ENCODE measurements around the gene CEP41. TPM values are rescaled to one million over a fixed set of nuclear protein-coding genes. Genes with fewer than 3 reads are reported as not detected.

Gene CEP41
- polyA plus RNA-seq, 2 of the 4 experiments (the other 2 are of a cell fraction) = 13.0 to 23.1 TPM

GRCh38 chr7:130352194-130353074, 88.4 kb downstream of the CEP41 start:
- Histone ChIP-seq H3K27ac (peak overlapping the region in 1 of 2 experiments; percentile 50; a peak in 3 of 6 replicates), H3K4me1 (peaks cover 28% of the 10 kb centered on the region), H3K4me2 (peak overlapping the region; percentile 68), H3K4me3 (no peak overlapping the region), H3K9me3 (no peaks in the 10 kb centered on the region)
- ATAC-seq (no peak), FAIRE-seq (no peak), DNase-seq (ENCODE audit: low read depth in 1 of 2, low spot score in 1 of 2) (no peak)
- CTCF ChIA-PET = no interaction called here
- TF ChIP-seq JUNB (IDR thresholded peaks at IDR 0.05) = no peak
- TF ChIP-seq NFE2L2 (conservative IDR thresholded peaks at IDR 0.05; ENCODE audit: low read length) = no peak
- no peak for TF ChIP-seq HMGXB4 (CRISPR knock-in tag; IDR thresholded peaks at IDR 0.05; ENCODE audit: borderline replicate concordance)
- no peak for TF ChIP-seq HOXB13 (CRISPR knock-in tag; IDR thresholded peaks at IDR 0.05; ENCODE audit: low read depth)
- TF ChIP-seq RAD21 (conservative IDR thresholded peaks at IDR 0.05 in 1 of 2, IDR thresholded peaks at IDR 0.05 in 1 of 2) = no peak
- TF ChIP-seq CBX8 (IDR thresholded peaks at IDR 0.05) = no peak
- no peak for TF ChIP-seq RARB (CRISPR knock-in tag; IDR thresholded peaks at IDR 0.05)
- no peak for TF ChIP-seq JUN (IDR thresholded peaks at IDR 0.05)
- TF ChIP-seq ESRRA (IDR thresholded peaks at IDR 0.05; ENCODE audit: borderline replicate concordance, low read length) = no peak
- TF ChIP-seq FOSL2 (IDR thresholded peaks at IDR 0.05) = 0 out of 2 replicates have a peak, but pooled peaks have one; percentile 33
- peak; percentile 64 for TF ChIP-seq FOSL2 (CRISPR knock-in tag; IDR thresholded peaks at IDR 0.05)
- peak; percentile 71 to 77; a peak in 3 of 4 replicates for TF ChIP-seq CEBPB (IDR thresholded peaks at IDR 0.05)
- TF ChIP-seq E2F6 (IDR thresholded peaks at IDR 0.05; ENCODE audit: borderline replicate concordance, low read depth) = no peak
- no peak for TF ChIP-seq HOXA7 (CRISPR knock-in tag; IDR thresholded peaks at IDR 0.05)
- WGBS (ENCODE audit: missing lambda C conversion rate) = 68% methylated on average over 20 of the region's 20 CpGs
- POLR2A ChIA-PET = interaction anchor here (0.6 kb wide), 1 partner anchor 387 kb away, joined by 3 read pairs; no protein-coding TSS in a partner anchor

- 79% methylated on average over 6 of the region's 6 CpGs for WGBS (ENCODE audit: missing lambda C conversion rate)
- no peak for DNase-seq (ENCODE audit: low read depth in 1 of 2, low spot score in 1 of 2)
- no peak for TF ChIP-seq ZC3H11A (IDR thresholded peaks at IDR 0.05)
- TF ChIP-seq CBX2 (IDR thresholded peaks at IDR 0.05; ENCODE audit: borderline replicate concordance, low read depth) = no peak
- TF ChIP-seq BCL3 (IDR thresholded peaks at IDR 0.05) = no peak
- TF ChIP-seq ZSCAN20 (CRISPR knock-in tag; IDR thresholded peaks at IDR 0.05) = no peak
- no peak for TF ChIP-seq FOSB (CRISPR knock-in tag; IDR thresholded peaks at IDR 0.05)
- TF ChIP-seq EHF (CRISPR knock-in tag; IDR thresholded peaks at IDR 0.05) = no peak
- no peak for TF ChIP-seq REST (IDR thresholded peaks at IDR 0.05)
- TF ChIP-seq FOXS1 (CRISPR knock-in tag; IDR thresholded peaks at IDR 0.05) = no peak
- no peak for TF ChIP-seq ATOH8 (CRISPR knock-in tag; IDR thresholded peaks at IDR 0.05; ENCODE audit: low read depth)
- no peak for TF ChIP-seq CHD4 (IDR thresholded peaks at IDR 0.05; ENCODE audit: borderline replicate concordance)
- TF ChIP-seq NFE2L2 (conservative IDR thresholded peaks at IDR 0.05; ENCODE audit: low read length) = no peak
- no peak for TF ChIP-seq RARB (CRISPR knock-in tag; IDR thresholded peaks at IDR 0.05)
- no peak for TF ChIP-seq HES2 (IDR thresholded peaks at IDR 0.05)
- Histone ChIP-seq H3K9me3 (no peaks in the 10 kb centered on the region), H3K4me2 (no peak overlapping the region), H3K27ac (no peak overlapping the region; a peak in 1 of 6 replicates), H3K4me3 (no peak overlapping the region), H3K4me1 (peaks cover 21% of the 10 kb centered on the region)
- CTCF ChIA-PET = no interaction called here
- no peak for ATAC-seq
- POLR2A ChIA-PET = no interaction called here
- no peak for FAIRE-seq
These were observed 89.1 kb downstream of the CEP41 start for GRCh38 chr7:130351791-130352090.
